Breast epithelium (tissue), 3 donors: ENCODE measurements around the gene MZB1.

Experiments
- POLR2A ChIP-seq: fragments of 450-650 bp; IDR thresholded peaks from one replicate; pipeline ENCODE4 v1.6.1; 2016; ENCODE audit warnings: antibody characterized with exemption, mild to moderate bottlenecking, moderate library complexity
- TF ChIP-seq, protein P1 (sequence below), 3 donors: fragments of 450-650 bp; IDR thresholded peaks; one replicate each; pipeline ENCODE4 v1.5.1; 2016 to 2017; ENCODE audit warnings: antibody characterized with exemption in 3 of 3, mild to moderate bottlenecking in 3 of 3, moderate library complexity in 3 of 3

DNA sequence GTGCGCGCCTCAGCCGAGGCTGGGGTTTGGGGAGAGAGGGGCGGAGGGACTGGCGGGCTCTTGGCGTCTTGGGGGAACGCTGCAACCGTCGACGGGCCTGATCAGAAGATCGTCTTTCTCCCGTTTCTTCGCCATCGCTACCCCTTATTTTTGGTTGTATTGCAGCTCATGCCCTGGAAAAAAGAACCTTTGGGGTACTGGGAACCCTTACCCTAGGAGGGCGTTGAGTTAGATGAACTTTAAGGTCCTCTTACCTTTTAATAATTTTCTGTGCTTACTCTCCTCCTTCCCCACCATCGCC is 47.3 kb downstream of the MZB1 start:
- TF ChIP-seq POLR2A: no peak
- TF ChIP-seq, protein P1, sequence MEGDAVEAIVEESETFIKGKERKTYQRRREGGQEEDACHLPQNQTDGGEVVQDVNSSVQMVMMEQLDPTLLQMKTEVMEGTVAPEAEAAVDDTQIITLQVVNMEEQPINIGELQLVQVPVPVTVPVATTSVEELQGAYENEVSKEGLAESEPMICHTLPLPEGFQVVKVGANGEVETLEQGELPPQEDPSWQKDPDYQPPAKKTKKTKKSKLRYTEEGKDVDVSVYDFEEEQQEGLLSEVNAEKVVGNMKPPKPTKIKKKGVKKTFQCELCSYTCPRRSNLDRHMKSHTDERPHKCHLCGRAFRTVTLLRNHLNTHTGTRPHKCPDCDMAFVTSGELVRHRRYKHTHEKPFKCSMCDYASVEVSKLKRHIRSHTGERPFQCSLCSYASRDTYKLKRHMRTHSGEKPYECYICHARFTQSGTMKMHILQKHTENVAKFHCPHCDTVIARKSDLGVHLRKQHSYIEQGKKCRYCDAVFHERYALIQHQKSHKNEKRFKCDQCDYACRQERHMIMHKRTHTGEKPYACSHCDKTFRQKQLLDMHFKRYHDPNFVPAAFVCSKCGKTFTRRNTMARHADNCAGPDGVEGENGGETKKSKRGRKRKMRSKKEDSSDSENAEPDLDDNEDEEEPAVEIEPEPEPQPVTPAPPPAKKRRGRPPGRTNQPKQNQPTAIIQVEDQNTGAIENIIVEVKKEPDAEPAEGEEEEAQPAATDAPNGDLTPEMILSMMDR (IDR thresholded peaks at IDR 0.05): no peak
